ENCODE measurements around the gene MRGPRE. TPM values are rescaled to one million over a fixed set of nuclear protein-coding genes. Genes with fewer than 3 reads are reported as not detected.

Gene MRGPRE
- total RNA-seq, 2 donors from 2014 or later = not detected

GRCh38 chr11:3220101-3220500 lies 12.1 kb downstream of the MRGPRE start:
- intact Hi-C loops (cut with DNase I) = no loop called here
- no peak for TF ChIP-seq CTCF (IDR thresholded peaks at IDR 0.05)
- Histone ChIP-seq H3K27ac (no peak overlapping the region), H3K36me3 (no peaks in the 10 kb centered on the region), H3K27me3 (peaks cover 9% of the 10 kb centered on the region), H3K9ac (ENCODE audit: low read depth in 2 of 2, low read length in 2 of 2) (no peak overlapping the region), H3K4me3 (no peak overlapping the region), H3K9me3 (no peaks in the 10 kb centered on the region), H3K4me1 (no peaks in the 10 kb centered on the region)
- DNase-seq = peak; percentile 10

DNA sequence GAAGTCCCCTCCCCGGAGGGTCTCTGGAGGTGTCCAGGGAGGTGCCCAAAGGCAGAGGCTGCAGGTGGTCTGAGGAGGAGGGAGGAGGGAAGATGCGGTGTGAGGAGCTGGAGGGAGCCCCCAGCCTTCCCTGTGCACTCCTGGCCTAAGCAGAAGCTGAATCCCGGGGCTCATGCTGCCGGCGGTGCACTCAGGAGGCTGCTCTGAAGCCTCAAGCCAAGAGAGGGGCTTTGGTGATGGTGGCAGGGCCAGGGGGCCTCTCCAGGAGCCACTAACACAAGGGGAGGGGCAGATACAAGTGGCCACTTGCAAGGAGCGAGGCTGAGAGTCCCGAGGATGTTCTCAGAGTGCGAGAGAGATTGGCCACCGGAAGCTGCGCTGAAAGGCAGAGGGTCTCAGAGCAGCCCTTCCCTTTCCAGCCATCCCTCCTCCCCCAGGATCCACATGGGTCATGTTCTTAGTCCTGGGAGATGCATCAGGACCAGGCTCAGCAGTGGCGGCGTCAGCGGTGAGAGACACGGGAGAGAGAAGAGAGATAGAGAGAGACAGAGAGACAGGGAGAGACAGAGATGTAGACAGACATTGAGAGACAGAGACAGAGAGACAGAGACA lies 12.8 kb downstream of the MRGPRE start:
- no peak for TF ChIP-seq CTCF (IDR thresholded peaks at IDR 0.05)
- Histone ChIP-seq H3K9me3 (no peaks in the 10 kb centered on the region), H3K4me1 (no peaks in the 10 kb centered on the region), H3K9ac (ENCODE audit: low read depth in 2 of 2, low read length in 2 of 2) (no peak overlapping the region), H3K27ac (no peak overlapping the region), H3K27me3 (peaks cover 9% of the 10 kb centered on the region), H3K4me3 (no peak overlapping the region), H3K36me3 (no peaks in the 10 kb centered on the region)
- DNase-seq = peak; percentile 0
- intact Hi-C loops (cut with DNase I) = loop anchor here (5.0 kb wide), 2 partner anchors 107 to 127 kb away; no protein-coding TSS in a partner anchor

GRCh38 chr11:3218483-3219280 lies 13.5 kb downstream of the MRGPRE start, which contains the start of gene MRGPRG:
Gene MRGPRG, minus strand, starts transcription at chr11:3218813. Its CDS starts 0 bp downstream, at chr11:3218813.
- no peak for DNase-seq
- Histone ChIP-seq H3K4me3 (no peak within 1 kb of the TSS), H3K9ac (ENCODE audit: low read depth in 2 of 2, low read length in 2 of 2) (no peak within 1 kb of the TSS), H3K9me3 (no peaks in the 10 kb centered on the region), H3K27me3 (peaks cover 9% of the 10 kb centered on the region), H3K36me3 (no peaks in the 10 kb centered on the region), H3K27ac (no peak within 1 kb of the TSS), H3K4me1 (no peaks in the 10 kb centered on the region)
- intact Hi-C loops (cut with DNase I) = loop anchor here (5.0 kb wide), 2 partner anchors 106 to 126 kb away; no protein-coding TSS in a partner anchor
- no peak for TF ChIP-seq CTCF (IDR thresholded peaks at IDR 0.05)

DNA sequence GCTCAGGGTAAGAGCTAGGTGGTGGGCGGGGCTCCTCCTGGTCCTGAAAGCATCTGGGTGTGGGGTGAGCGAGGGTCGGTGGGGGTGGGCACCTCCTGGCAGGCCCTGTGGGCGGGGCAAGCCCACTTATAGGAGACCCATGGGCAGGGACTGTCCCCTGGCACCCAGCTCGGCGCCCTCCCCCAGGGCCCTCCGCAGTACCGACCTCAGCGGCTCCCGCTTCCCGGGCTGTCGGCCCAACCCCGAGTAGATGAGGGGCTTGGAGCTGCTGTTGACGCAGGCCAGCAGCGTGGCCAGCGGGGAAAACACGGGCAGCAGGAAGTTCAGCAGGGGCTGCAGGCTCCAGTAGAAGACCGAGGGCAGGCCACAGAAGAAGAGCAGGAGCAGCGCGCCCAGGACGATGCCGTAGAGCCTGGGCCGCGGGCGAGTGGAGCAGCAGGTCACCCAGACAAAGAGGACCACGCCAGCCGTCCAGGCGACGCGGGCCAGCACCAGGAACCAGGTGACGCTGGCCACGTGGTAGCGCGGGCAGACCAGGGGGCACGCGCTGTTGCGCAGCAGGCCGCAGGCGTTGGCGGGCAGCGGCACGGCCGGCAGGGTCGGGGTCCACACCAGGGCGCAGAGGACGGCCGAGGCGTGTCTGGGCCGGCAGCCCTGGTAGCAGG lies 14.3 kb downstream of the MRGPRE start:
- no peak for DNase-seq
- intact Hi-C loops (cut with DNase I) = loop anchor here (2.0 to 5.0 kb wide), 3 partner anchors 106 to 181 kb away; no protein-coding TSS in a partner anchor
- H3K27ac ChIP-seq = no peak overlapping the region
- H3K36me3 ChIP-seq = no peaks in the 10 kb centered on the region
- H3K4me3 ChIP-seq = no peak overlapping the region
- no peak for TF ChIP-seq CTCF (IDR thresholded peaks at IDR 0.05)
- H3K4me1 ChIP-seq = no peaks in the 10 kb centered on the region
- peaks cover 9% of the 10 kb centered on the region for H3K27me3 ChIP-seq
- no peak overlapping the region for H3K9ac ChIP-seq (ENCODE audit: low read depth in 2 of 2, low read length in 2 of 2)
- H3K9me3 ChIP-seq = no peaks in the 10 kb centered on the region

DNA sequence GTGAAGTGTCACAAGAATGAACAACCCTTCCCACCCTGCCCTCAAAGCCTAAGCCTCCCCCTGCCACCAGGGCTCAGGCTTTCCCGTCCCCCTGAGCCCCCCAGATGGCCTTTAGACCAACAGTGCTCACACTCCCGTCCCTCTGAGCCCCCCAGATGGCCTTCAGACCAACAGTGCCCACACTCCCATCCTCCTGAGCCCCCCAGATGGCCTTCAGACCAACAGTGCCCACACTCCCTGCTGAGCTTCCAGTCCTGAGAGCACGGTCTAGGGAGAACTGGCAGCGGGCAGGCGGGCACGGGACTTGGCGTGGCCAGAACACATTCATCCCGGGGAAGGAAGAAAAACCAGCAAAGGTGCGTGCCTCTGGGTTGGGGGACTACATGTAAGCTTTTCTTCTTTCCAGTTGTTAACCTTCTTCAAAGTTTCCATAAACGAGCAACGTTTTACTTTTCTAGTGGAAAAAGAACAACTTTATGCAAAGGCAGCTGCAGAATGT lies 16.1 kb downstream of the MRGPRE start:
- no peaks in the 10 kb centered on the region for H3K36me3 ChIP-seq
- intact Hi-C loops (cut with DNase I) = loop anchor here (2.0 to 5.0 kb wide), 3 partner anchors 104 to 179 kb away; no protein-coding TSS in a partner anchor
- no peak overlapping the region for H3K27ac ChIP-seq
- H3K9ac ChIP-seq (ENCODE audit: low read depth in 2 of 2, low read length in 2 of 2) = no peak overlapping the region
- no peak overlapping the region for H3K4me3 ChIP-seq
- no peaks in the 10 kb centered on the region for H3K9me3 ChIP-seq
- DNase-seq = no peak
- peaks cover 9% of the 10 kb centered on the region for H3K27me3 ChIP-seq
- no peaks in the 10 kb centered on the region for H3K4me1 ChIP-seq
- no peak for TF ChIP-seq CTCF (IDR thresholded peaks at IDR 0.05)

Data from colonic mucosa (tissue), 4 donors.